Iris pigment epithelial cell (primary cell): ENCODE data around the gene PLEKHA6.

Experiments
- DNase-seq: peaks from one replicate; pipeline ENCODE4 v3.0.0-alpha.2; 2011; ENCODE audit warnings: low read depth

PLEKHA6 gene

GRCh38 chr1:204359474-204360255 lies at the start of gene PLEKHA6:
Gene PLEKHA6, minus strand, starts transcription at chr1:204359929. Its CDS starts 86,202 bp downstream, at chr1:204273727.
- DNase-seq, result peak; percentile 54

GRCh38 chr1:204409123-204409522 lies 49.4 kb upstream of the PLEKHA6 start:
- DNase-seq, result no peak

- DNase-seq, result no peak
Measured at GRCh38 chr1:204408602-204409001, 48.9 kb upstream of the PLEKHA6 start.

- peak; percentile 85 for DNase-seq
Measured at GRCh38 chr1:204408074-204408507, 48.4 kb upstream of the PLEKHA6 start.

GRCh38 chr1:204407295-204407971 lies 47.7 kb upstream of the PLEKHA6 start:
- DNase-seq, result no peak

GRCh38 chr1:204406621-204407020 lies 46.9 kb upstream of the PLEKHA6 start:
- DNase-seq, result no peak

- DNase-seq, result no peak
Measured at GRCh38 chr1:204405988-204406387, 46.3 kb upstream of the PLEKHA6 start.

GRCh38 chr1:204404629-204405028 lies 44.9 kb upstream of the PLEKHA6 start:
- no peak for DNase-seq

- no peak for DNase-seq
Measured at GRCh38 chr1:204402391-204402790, 42.7 kb upstream of the PLEKHA6 start.

GRCh38 chr1:204401730-204402129 lies 42.0 kb upstream of the PLEKHA6 start:
- DNase-seq, result no peak

- no peak for DNase-seq
Measured at GRCh38 chr1:204400882-204401510, 41.3 kb upstream of the PLEKHA6 start.

GRCh38 chr1:204398197-204399125 lies 38.7 kb upstream of the PLEKHA6 start:
- peak; percentile 71 for DNase-seq

- no peak for DNase-seq
Measured at GRCh38 chr1:204396015-204396583, 36.4 kb upstream of the PLEKHA6 start.

GRCh38 chr1:204391629-204392028 lies 31.9 kb upstream of the PLEKHA6 start:
- no peak for DNase-seq

GRCh38 chr1:204390751-204391466 lies 31.2 kb upstream of the PLEKHA6 start:
- DNase-seq, result no peak

GRCh38 chr1:204385727-204386126 lies 26.0 kb upstream of the PLEKHA6 start:
- no peak for DNase-seq

- no peak for DNase-seq
Measured at GRCh38 chr1:204384636-204385352, 25.1 kb upstream of the PLEKHA6 start.

- no peak for DNase-seq
Measured at GRCh38 chr1:204383163-204383904, 23.6 kb upstream of the PLEKHA6 start.

- DNase-seq, result no peak
Measured at GRCh38 chr1:204382714-204383083, 23.0 kb upstream of the PLEKHA6 start.
